ENCODE measurements around the gene MARCHF10.

DNA sequence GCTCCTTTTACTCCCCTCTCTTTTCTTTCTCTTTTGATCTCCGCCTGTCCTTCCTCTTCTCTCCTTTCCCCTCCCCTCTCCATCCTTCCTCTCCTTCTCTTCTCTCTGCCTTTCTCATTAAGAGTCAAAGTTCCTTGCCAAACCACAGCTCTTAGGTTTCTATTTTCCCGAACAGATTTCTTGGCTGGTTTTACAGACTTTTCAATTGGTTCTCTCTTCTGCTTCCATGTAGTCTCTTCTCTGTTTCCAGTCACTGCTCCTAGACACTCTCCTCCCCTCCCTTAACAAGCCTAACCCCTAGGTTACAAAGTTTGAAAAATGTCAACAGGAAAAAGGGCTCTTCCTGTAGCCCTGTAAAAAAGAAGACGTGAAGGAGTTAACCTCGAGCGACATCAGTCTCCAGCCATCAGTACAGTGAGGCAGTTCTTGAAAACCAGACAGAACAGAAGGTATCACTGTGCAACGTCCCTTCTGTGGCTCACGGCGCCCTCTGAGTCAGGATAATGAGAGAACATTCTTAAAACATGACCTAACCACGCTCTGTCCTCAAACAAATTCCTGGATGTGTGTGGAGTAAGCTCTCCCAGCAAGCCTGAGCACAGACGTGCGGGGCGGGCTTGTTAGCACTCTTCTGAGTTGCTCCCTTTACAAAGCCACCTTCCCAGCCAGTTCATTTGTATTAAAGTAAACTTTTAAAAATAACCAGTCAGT is 11.6 kb upstream of the MARCHF10 start:
- no peak for TF ChIP-seq EZH2phosphoT487 (IDR thresholded peaks at IDR 0.05; ENCODE audit: insufficient read depth, low read depth)
- TF ChIP-seq EZH2 (IDR thresholded peaks at IDR 0.05; ENCODE audit: insufficient read depth, poor library complexity, severe bottlenecking), result no peak
